Activated gamma-delta T cell treated with anti-CD3 and anti-CD28 coated beads, Interleukin-2, amount 50 U/mL, for 16 hours (primary cell): ENCODE measurements around the gene BCL11A.

Source experiments
- DNase-seq: peaks from one replicate; pipeline ENCODE4 v3.0.0-alpha.2; 2020; ENCODE audit warnings: low read depth

Gene BCL11A

GRCh38 chr2:60553495-60554073 lies at the start of gene BCL11A:
Gene BCL11A (minus strand): TSS chr2:60553654. CDS start chr2:60553270, 384 bp downstream.
- DNase-seq: no peak

DNA sequence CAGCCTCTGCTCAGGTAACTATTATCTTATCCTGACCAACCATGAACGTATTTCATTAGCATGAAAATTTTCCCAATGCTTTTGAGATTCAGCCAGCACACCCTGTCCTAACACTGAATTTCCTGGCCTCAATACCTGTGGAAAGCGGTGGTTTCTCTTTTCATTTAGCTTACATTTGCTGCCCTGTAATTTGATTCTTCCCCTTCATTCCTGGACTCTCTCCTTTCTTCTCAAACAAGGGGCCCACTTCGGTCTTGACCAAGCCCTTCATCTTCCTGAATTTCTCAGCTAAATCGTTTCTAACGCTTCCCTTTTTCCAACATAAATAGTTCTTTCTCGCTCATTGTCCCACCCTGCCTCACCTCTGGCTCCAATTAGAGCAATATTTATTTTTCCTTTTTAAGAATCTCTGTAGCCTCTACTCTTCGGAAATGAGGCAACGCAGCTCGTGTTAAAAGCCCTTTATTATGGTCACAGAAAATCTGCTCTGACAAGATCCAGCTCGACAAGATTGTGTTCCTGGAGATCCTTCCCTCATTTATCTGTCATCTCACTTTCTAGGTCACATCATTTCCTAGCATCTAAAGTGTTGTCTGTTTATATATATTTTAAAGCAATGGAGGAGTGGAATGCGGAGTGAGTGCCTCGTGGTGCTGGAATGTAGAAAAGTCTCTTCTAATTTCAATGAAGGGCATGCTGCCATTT lies 49.5 kb upstream of the BCL11A start:
- no peak for DNase-seq

DNA sequence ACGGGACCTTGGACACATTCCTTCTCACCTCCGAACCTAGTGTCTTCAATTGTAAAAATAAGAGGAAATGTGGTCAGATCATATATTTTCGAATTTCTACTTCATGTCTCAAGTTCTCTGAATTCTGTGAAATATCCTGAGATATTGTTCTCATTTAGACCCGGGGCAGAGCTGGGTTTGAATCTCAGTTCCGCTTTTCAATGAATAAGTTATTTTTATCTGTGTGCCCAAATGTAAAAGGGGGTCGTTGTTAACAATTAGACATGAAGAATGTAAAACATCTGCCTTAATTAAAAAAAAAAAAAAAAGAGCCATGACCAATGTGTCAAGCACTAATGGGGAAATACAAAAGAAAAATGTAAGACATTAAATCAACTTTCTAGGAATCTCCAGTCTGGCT lies 48.9 kb upstream of the BCL11A start:
- no peak for DNase-seq

- DNase-seq: no peak
Observed at GRCh38 chr2:60598271-60598670, 44.8 kb upstream of the BCL11A start.

GRCh38 chr2:60597346-60597745 lies 43.9 kb upstream of the BCL11A start:
- no peak for DNase-seq

DNA sequence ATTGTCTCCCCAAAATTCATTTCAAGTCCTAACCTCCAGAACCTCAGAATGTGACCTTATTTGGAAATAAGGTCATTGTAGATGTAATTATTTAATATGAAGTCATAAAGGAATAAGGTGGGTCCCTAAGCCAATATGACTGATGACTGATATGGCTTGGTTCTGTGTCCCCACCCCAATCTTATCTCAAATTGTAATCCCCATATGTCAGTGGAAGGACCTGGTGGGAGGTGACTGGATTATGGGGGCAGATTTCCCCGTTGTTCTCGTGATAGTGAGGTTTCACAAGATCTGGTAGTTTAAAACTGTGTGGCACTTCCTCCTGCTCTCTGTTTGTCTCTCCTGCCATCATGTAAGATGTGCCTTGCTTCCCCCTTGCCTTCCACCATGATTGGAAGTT lies 43.0 kb upstream of the BCL11A start:
- DNase-seq: no peak

- DNase-seq: no peak
Observed at GRCh38 chr2:60595953-60596352, 42.5 kb upstream of the BCL11A start.

- DNase-seq: no peak
Observed at GRCh38 chr2:60589104-60589503, 35.6 kb upstream of the BCL11A start.

GRCh38 chr2:60586081-60586480 lies 32.6 kb upstream of the BCL11A start:
- no peak for DNase-seq

DNA sequence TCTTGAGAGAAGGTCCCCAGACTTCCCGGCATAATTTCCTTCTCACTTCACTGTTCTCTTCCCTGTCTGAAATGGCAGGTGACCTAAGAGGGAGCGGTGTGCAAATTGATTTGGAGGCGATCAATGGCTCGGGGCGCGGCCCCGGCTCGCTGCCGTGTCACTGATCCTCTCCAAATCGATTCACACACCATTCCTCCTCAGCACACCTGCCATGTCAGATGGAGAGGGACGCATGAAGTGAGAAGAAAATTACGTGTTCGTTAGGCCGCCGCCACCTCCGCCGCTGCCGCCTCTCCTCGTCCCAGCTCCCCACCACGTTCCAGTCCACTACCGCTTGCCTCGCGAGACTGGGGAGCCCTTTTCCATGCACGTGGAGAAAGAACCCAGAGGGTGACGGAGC lies 31.8 kb upstream of the BCL11A start:
- DNase-seq: no peak

DNA sequence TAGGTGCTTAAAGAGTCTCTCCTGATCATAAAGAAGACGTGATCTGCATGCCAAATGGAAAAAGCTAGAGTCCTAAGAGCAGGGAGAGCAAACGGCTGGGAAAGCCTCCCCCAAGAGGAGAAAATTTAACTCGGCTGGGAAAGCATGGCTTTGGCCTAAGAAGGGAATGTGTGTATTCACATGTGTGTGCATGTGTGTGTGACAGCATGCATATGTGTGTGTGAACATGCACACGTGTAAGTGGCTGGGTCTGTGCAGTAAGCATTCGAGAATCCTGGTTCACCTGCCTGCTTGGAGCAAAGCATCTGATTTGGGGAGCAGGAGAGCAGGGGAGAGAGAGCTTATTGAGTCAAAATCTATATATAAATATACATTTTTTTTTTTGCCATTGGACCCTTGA lies 30.1 kb upstream of the BCL11A start:
- no peak for DNase-seq

- peak; percentile 34 for DNase-seq
Observed at GRCh38 chr2:60581433-60582282, 28.2 kb upstream of the BCL11A start.

GRCh38 chr2:60577682-60578283 lies 24.3 kb upstream of the BCL11A start:
- DNase-seq: no peak

- no peak for DNase-seq
Observed at GRCh38 chr2:60573251-60573650, 19.8 kb upstream of the BCL11A start.

GRCh38 chr2:60570251-60570650 lies 16.8 kb upstream of the BCL11A start:
- DNase-seq: no peak

DNA sequence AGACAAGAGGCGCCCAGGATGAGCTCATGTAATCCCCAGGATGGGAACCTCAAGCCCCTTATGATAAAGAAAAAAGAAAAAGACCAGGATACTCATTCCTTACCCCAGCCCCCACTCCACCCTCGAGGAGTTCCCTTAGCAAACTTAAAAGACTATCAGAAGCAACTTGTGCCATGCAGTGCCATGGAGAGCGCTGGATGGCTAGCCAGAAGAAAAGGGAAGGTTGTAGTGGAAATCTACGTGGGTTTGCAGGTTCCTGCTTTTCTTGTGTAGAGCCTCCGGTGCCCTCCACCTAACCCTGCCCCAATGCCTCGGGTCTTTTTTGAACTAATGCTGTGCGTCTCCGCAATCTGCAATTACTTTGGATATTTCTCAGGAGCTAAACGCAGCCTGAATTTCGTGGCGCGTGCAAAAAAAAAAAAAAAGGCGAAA lies 16.2 kb upstream of the BCL11A start:
- no peak for DNase-seq

DNA sequence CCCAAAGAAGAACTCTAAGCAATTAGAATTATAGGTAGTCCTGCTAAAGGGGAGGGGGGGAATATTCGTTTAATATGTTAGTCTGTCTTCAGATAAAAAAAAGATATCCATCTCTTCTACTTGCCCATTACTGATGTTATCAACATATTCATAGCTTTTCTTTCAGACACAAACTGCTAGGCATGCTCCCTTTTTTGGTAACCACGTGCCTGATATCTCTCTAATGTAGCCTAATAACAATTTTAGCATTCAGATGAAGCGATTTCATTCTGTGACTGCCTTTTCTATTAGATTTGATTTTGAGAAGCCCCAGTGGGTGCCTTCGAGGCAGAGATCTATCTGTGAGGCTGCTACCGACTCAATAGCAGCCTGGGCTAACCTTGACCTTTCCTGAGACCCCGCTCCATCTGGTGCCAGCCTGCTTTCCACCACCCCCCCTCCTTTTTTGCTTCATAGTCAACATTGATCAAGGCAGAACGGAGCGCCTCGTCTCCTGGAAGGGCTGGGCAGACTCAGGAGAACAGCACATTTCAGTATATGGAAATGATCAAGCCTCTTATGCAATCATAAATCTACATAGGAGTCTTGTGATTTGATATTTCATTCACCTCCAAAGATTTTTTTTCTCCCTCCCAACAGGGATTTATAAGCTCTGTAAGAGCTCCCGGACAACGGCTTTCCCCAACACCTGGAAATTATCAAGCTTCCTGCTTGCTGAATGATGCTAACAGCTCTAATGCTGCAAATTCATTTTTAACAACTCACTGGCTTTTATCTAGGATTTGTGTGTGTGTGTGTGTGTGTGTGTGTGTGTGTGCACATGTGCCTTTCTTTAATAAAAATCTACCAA lies 14.7 kb upstream of the BCL11A start:
- no peak for DNase-seq

- no peak for DNase-seq
Observed at GRCh38 chr2:60567096-60567495, 13.6 kb upstream of the BCL11A start.

DNA sequence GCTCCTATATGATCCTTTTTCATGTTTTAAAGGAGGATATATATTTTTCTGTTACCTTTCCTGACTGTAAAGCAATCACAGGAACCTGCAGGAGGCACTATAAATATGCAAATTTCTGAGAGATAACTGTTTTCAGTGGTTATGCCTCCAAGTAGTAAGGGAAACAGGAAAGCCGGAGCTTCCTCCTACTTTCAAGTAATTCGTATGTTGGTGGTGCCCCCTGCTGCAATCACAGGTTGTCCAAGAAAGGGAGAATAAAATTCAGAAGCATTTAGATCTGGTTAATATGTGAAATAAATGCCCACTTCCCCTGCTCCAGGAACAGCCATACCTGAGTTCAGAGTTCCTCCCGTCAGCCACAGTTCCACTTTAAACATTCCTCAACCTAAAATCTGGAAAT lies 12.0 kb upstream of the BCL11A start:
- no peak for DNase-seq

DNA sequence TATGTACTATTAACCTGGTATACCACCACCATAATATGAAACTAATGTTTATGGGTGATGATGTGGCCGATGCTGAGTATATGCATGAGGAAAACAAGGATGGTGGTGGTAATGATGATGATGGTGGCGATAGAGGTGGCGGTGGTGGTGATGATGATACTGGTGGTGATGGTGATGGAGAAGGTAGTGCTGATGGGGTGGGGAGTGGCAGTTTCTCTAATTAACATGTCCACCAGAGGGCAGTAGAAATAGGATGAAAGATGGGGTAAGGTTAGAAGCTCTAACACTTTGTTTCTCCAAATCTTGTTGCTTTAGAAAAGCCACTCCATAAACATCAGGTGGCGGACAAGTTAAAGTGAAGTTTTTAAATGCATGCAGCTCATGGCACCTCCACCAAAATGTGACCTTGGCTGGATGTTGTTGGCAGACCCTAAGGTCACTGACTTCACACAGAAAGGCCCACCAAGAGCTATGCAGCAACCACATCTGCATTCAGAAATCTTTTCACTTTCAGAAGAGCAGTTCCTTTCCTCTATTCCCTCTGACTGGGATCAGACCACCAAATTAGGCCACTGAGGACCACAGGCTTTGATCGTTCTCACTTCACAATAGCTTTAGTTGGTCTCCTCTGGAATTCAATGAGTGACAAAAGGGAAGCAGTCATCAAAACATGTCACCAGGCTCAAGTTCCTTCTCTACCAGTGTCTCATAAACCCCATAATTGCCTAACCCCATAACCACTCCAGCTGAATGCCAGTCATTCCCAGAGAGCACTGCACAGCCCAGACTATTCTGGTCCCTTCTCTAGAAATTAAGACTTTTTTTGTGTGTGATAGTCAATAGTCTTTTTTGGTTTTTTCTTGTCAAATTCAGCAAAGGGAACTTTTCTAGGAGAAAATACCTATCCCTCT lies 7.5 kb upstream of the BCL11A start:
- no peak for DNase-seq

DNA sequence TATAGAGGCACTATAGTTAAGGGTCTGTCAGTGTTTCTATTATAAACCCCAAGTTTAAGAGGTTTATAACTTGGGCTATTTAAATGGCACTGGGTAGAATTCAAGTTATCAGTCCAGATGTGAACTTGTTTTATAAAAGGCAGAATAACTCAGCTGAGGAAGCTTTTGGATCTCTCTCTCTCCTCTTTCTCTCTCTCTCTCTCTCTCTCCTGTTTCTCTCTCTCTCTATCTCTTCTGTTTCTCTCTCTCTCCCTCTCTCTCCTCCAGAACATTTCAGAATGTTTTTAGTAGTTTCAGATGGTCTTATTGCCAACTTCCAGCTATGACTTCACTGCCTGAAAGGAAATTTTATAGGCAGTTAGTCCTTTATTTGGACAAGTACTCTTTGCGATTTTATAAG lies 6.4 kb upstream of the BCL11A start:
- no peak for DNase-seq
